IMR-90 (cell line): ENCODE data around the gene WEE1. TPM values are rescaled to one million over a fixed set of nuclear protein-coding genes. Genes with fewer than 3 reads are reported as not detected.

Source experiments
- ATAC-seq: fragments of 200-7000 bp; cut with Tn5 transposase; 2 replicates; pipeline ENCODE4 v1.9.1; 2020; ENCODE audit warnings: low read depth, mild to moderate bottlenecking, moderate library complexity
- BruUV-seq: library from RNA; stranded (reverse); fragments of 400-500 nt; replicated peaks from 2 replicates; lab custom pipeline; 2021; lab: Mats Ljungman, UMichigan
- CTCF ChIA-PET: fragments of 300-600 bp; formaldehyde crosslinking; extraction: SDS; loops from one replicate; lab custom pipeline; 2021; ENCODE audit warnings: antibody characterized with exemption; lab: Yijun Ruan, JAX
- POLR2A ChIA-PET: fragments of 300-600 bp; sonication (Branson Sonifier 250); formaldehyde crosslinking; loops from one replicate; lab custom pipeline; 2022; ENCODE audit warnings: antibody characterized with exemption; ENCODE audit not compliant: unreplicated experiment; lab: Charles Lee
- DNase-seq: peaks from one replicate; pipeline ENCODE4 v3.0.0; 2013
- H2AFZ ChIP-seq: replicated peaks from 2 replicates; pipeline ENCODE3; 2013; ENCODE audit warnings: low read length, mild to moderate bottlenecking; ENCODE audit not compliant: poor library complexity
- H2AK5ac ChIP-seq: 2 replicates; pipeline ENCODE4 v1.6.1; 2013; ENCODE audit warnings: low read depth, low read length, inconsistent platforms
- H2AK9ac ChIP-seq: replicated peaks from 2 replicates; pipeline ENCODE3; 2013; ENCODE audit warnings: mild to moderate bottlenecking, low read depth, low read length, moderate library complexity; ENCODE audit not compliant: poor library complexity
- H2BK120ac ChIP-seq: 2 replicates; pipeline ENCODE4 v1.6.1; 2013; ENCODE audit warnings: low read depth, low read length, inconsistent platforms
- H2BK15ac ChIP-seq: 3 replicates; pipeline ENCODE4 v1.6.1; 2013; ENCODE audit warnings: low read depth, low read length, inconsistent platforms
- H2BK20ac ChIP-seq: 2 replicates; pipeline ENCODE4 v1.6.1; 2013; ENCODE audit warnings: low read depth, mild to moderate bottlenecking, inconsistent platforms, low read length, moderate library complexity
- H2BK5ac ChIP-seq: 2 replicates; pipeline ENCODE4 v1.6.1; 2013; ENCODE audit warnings: mild to moderate bottlenecking, low read depth, low read length, inconsistent platforms; ENCODE audit not compliant: poor library complexity, severe bottlenecking
- H3K14ac ChIP-seq: replicated peaks from 2 replicates; pipeline ENCODE4 v1.6.1; 2013; ENCODE audit warnings: low read depth, low read length, inconsistent platforms
- H3K18ac ChIP-seq: 2 replicates; pipeline ENCODE4 v1.6.1; 2013; ENCODE audit warnings: low read depth, low read length, control low read depth
- H3K23ac ChIP-seq: 2 replicates; pipeline ENCODE4 v1.6.1; 2013; ENCODE audit warnings: low read depth, low read length, inconsistent platforms
- H3K27ac ChIP-seq: 2 replicates; pipeline ENCODE4 v1.5.1; 2013; ENCODE audit warnings: mild to moderate bottlenecking, control low read depth, low read length; ENCODE audit not compliant: insufficient read depth
- H3K27me3 ChIP-seq: 2 replicates; pipeline ENCODE4 v1.6.1; 2013; ENCODE audit warnings: low read length; ENCODE audit not compliant: control insufficient read depth, insufficient read depth
- H3K36me3 ChIP-seq: 2 replicates; pipeline ENCODE4 v1.6.1; 2013; ENCODE audit warnings: low read length, mixed read lengths; ENCODE audit not compliant: control insufficient read depth, insufficient read depth
- H3K4ac ChIP-seq: 2 replicates; pipeline ENCODE4 v1.6.1; 2013; ENCODE audit warnings: low read depth, low read length, inconsistent platforms
- H3K4me1 ChIP-seq: 2 replicates; pipeline ENCODE4 v1.6.1; 2013; ENCODE audit warnings: low read length, mixed read lengths; ENCODE audit not compliant: control insufficient read depth, insufficient read depth
- H3K4me2 ChIP-seq: 2 replicates; pipeline ENCODE4 v1.6.1; 2013; ENCODE audit warnings: low read depth, mild to moderate bottlenecking, control low read depth, low read length, moderate library complexity
- H3K4me3 ChIP-seq: 2 replicates; pipeline ENCODE4 v1.5.1; 2013; ENCODE audit warnings: low read depth, mild to moderate bottlenecking, control low read depth, low read length, moderate library complexity; ENCODE audit not compliant: insufficient read depth
- H3K56ac ChIP-seq: 2 replicates; pipeline ENCODE4 v1.6.1; 2013; ENCODE audit warnings: low read length, inconsistent platforms; ENCODE audit not compliant: insufficient read depth; ENCODE audit errors: extremely low read depth
- H3K79me1 ChIP-seq, 2 experiments: 2 replicates each; pipeline ENCODE4 v1.6.1; 2013; ENCODE audit warnings: low read length in 2 of 2, inconsistent platforms in 1 of 2, low read depth in 1 of 2
- H3K9ac ChIP-seq: 2 replicates; pipeline ENCODE4 v1.6.1; 2013; ENCODE audit warnings: low read depth, low read length, control low read depth
- H3K9me1 ChIP-seq: 2 replicates; pipeline ENCODE4 v1.6.1; 2013; ENCODE audit warnings: low read length, inconsistent platforms; ENCODE audit not compliant: insufficient read depth
- H3K9me3 ChIP-seq: 2 replicates; pipeline ENCODE4 v1.6.1; 2013; ENCODE audit warnings: low read length; ENCODE audit not compliant: control insufficient read depth, insufficient read depth
- H4K20me1 ChIP-seq: 2 replicates; pipeline ENCODE4 v1.6.1; 2013; ENCODE audit warnings: low read length, inconsistent platforms; ENCODE audit not compliant: insufficient read depth
- H4K5ac ChIP-seq: 2 replicates; pipeline ENCODE4 v1.6.1; 2013; ENCODE audit warnings: mild to moderate bottlenecking, low read depth, low read length, control low read depth
- H4K8ac ChIP-seq, 2 experiments: 2 replicates each; pipeline ENCODE4 v1.6.1; 2013; ENCODE audit warnings: low read depth in 2 of 2, low read length in 2 of 2, control low read depth in 1 of 2, inconsistent platforms in 1 of 2
- H4K91ac ChIP-seq: 2 replicates; pipeline ENCODE4 v1.6.1; 2013; ENCODE audit warnings: low read depth, low read length, inconsistent platforms; ENCODE audit not compliant: insufficient read depth
- CHD1 ChIP-seq: IDR thresholded peaks from 2 replicates; pipeline ENCODE4 v1.6.1; 2012; ENCODE audit warnings: low read depth, low read length, improper control_type of control experiment
- MAFK ChIP-seq: IDR thresholded peaks from 2 replicates; pipeline ENCODE4 v1.6.1; 2012; ENCODE audit warnings: low read depth, low read length, improper control_type of control experiment
- MAZ ChIP-seq: IDR thresholded peaks from 2 replicates; pipeline ENCODE4 v1.6.1; 2012; ENCODE audit warnings: low read depth, mild to moderate bottlenecking, low read length, improper control_type of control experiment, moderate library complexity, borderline replicate concordance
- MXI1 ChIP-seq: IDR thresholded peaks from 2 replicates; pipeline ENCODE4 v1.6.1; 2012; ENCODE audit warnings: low read depth, mild to moderate bottlenecking, low read length, moderate library complexity, borderline replicate concordance
- NFE2L2 ChIP-seq: fragments of 150-350 bp; IDR thresholded peaks from 2 replicates; pipeline ENCODE4 v1.6.1; 2016; ENCODE audit warnings: low read depth, mild to moderate bottlenecking, low read length
- POLR2A ChIP-seq: IDR thresholded peaks from 2 replicates; pipeline ENCODE4 v1.6.1; 2012; ENCODE audit warnings: mild to moderate bottlenecking, low read depth, low read length
- RAD21 ChIP-seq: IDR thresholded peaks from 2 replicates; pipeline ENCODE4 v1.6.1; 2012; ENCODE audit warnings: low read length, improper control_type of control experiment
- RCOR1 ChIP-seq: IDR thresholded peaks from 2 replicates; pipeline ENCODE4 v1.6.1; 2012; ENCODE audit warnings: mild to moderate bottlenecking, low read length, improper control_type of control experiment; ENCODE audit not compliant: insufficient replicate concordance
- USF2 ChIP-seq: fragments of 150-350 bp; IDR thresholded peaks from 2 replicates; pipeline ENCODE4 v1.6.1; 2017; ENCODE audit warnings: mild to moderate bottlenecking, antibody characterized with exemption, low read length, low read depth
- WGBS, 2 experiments: methylation state at CpG; one replicate each; pipeline versions ENCODE4 v1.1.5 to v1.1.7; 2013; ENCODE audit warnings: missing lambda C conversion rate in 2 of 2; ENCODE audit not compliant: insufficient read length in 1 of 2; ENCODE audit errors: extremely low coverage in 2 of 2; 5-methylcytosine and 5-hydroxymethylcytosine counted together
- dilution Hi-C: fragments of 300-500 bp; cut with HindIII; formaldehyde crosslinking; loops from one replicate; pipeline ENCODE4 v1.14.3; 2018; ENCODE audit warnings: low sequenced_read_pairs; ENCODE audit not compliant: unreplicated experiment
- in situ Hi-C: fragments of 300-500 bp; cut with MboI; formaldehyde crosslinking; loops from 3 replicates; pipeline ENCODE4 v1.14.3; 2019; ENCODE audit warnings: low sequenced_read_pairs, inconsistent platforms, mixed read lengths
- intact Hi-C: fragments of 100-400 bp; cut with micrococcal nuclease; formaldehyde crosslinking; loops from 2 replicates; pipeline ENCODE4 v1.10.0; 2022
- polyA plus RNA-seq, 3 experiments: library from polyadenylated mRNA; depleted of rRNA; stranded (reverse); fragments of >200 nt; gene quantifications; 2 replicates each; pipeline ENCODE4 v1.2.3, GENCODE V29; 2012; ENCODE audit warnings: low replicate concordance in 1 of 3
- total RNA-seq: library from RNA; depleted of rRNA; stranded (reverse); fragments of >200 nt; gene quantifications from 2 replicates; pipeline ENCODE4 v1.2.3, GENCODE V29; 2012

The WEE1 gene
- total and polyA plus RNA-seq, 2 of the 4 experiments (the other 2 are of a cell fraction), result 26.5 to 29.2 TPM

GRCh38 chr11:9573052-9573774, at the start of gene WEE1 (continued):
- TF ChIP-seq MAZ, result peak; percentile 80; the same call in 1 of the 2 replicates
- 0 out of 2 replicates have a peak, but pooled peaks have one; percentile 0 for TF ChIP-seq NFE2L2
- no peak for TF ChIP-seq RAD21
- peak; percentile 91 for TF ChIP-seq POLR2A
- no peak for TF ChIP-seq RCOR1
- no peak for TF ChIP-seq CHD1
- no peak for TF ChIP-seq MAFK

GRCh38 chr11:9524001-9524400, 49.5 kb upstream of the WEE1 start:
- in situ Hi-C loops, result loop anchor here (25.0 kb wide), 1 partner anchor 512 kb away; the partner anchor contains the start of gene NRIP3
- H4K91ac ChIP-seq, result no peak overlapping the region
- no peak overlapping the region for H2BK5ac ChIP-seq
- H2AFZ ChIP-seq, result no peak overlapping the region
- H3K4me2 ChIP-seq, result no peak overlapping the region
- dilution Hi-C loops, result no loop called here
- H3K4me1 ChIP-seq, result peaks cover 7% of the 10 kb centered on the region
- no peak overlapping the region for H3K27ac ChIP-seq
- BruUV-seq, result no TSS peak
- no peak overlapping the region for H3K4me3 ChIP-seq
- no peak overlapping the region for H3K9ac ChIP-seq
- no peak overlapping the region for H2AK9ac ChIP-seq
- intact Hi-C loops, result no loop called here
- no peak overlapping the region for H2AK5ac ChIP-seq
- no peak overlapping the region for H3K4ac ChIP-seq
- H4K20me1 ChIP-seq, result no peaks in the 10 kb centered on the region
- H3K14ac ChIP-seq, result no peak overlapping the region
- no peaks in the 10 kb centered on the region for H3K9me3 ChIP-seq
- ATAC-seq (no peak), DNase-seq (no peak)
- CTCF ChIA-PET, result interaction anchor here (0.6 kb wide), 1 partner anchor 371 kb away, joined by 3 read pairs; no protein-coding TSS in a partner anchor
- H3K56ac ChIP-seq, result no peak overlapping the region
- TF ChIP-seq USF2 (no peak), POLR2A (no peak), MXI1 (no peak)
- no peak overlapping the region for H2BK20ac ChIP-seq
- H3K23ac ChIP-seq, result no peak overlapping the region
- H4K5ac ChIP-seq, result no peak overlapping the region
- no peak overlapping the region for H2BK15ac ChIP-seq
- H3K18ac ChIP-seq, result no peak overlapping the region
- peaks cover 0 to 7% of the 10 kb centered on the region in 2 experiments; a peak in 3 of 4 replicates for H3K79me1 ChIP-seq
- H4K8ac ChIP-seq, result no peak overlapping the region
- no peaks in the 10 kb centered on the region for H3K27me3 ChIP-seq
- H3K9me1 ChIP-seq, result peaks cover 5% of the 10 kb centered on the region
- peaks cover 4% of the 10 kb centered on the region; the same call in 1 of the 2 replicates for H3K36me3 ChIP-seq
- H2BK120ac ChIP-seq, result no peak overlapping the region
- POLR2A ChIA-PET, result no interaction called here
- no CpG with 5 or more reads among the region's 2 CpGs for WGBS, 2 experiments
